Heart left ventricle (tissue), 16 donors: ENCODE results near the gene PTK6. TPM values are rescaled to one million over a fixed set of nuclear protein-coding genes. Genes with fewer than 3 reads are reported as not detected.
"Not testable (repeated sequence)": the region's sequence is repeated elsewhere in the genome, so short reads cannot be mapped to it uniquely, and the experiment has no call there.

Experiments used
- ATAC-seq, 4 donors: fragments of 200-7000 bp; cut with Tn5 transposase; one replicate each; pipeline ENCODE4 v1.9.1; 2020 to 2022; ENCODE audit warnings: moderate library complexity in 4 of 4, mild to moderate bottlenecking in 3 of 4, moderate number of reproducible peaks in 1 of 4
- DNase-seq, 5 donors: peaks; one replicate each; pipeline ENCODE4 v3.0.0-alpha.2; 2020
- H3K27ac ChIP-seq, 12 donors: fragments of 200-600 bp; sonication (generic) in 4 of 12; one replicate each; pipeline versions ENCODE4 v1.5.0 to v1.8.0; 2016 to 2022; ENCODE audit warnings: mild to moderate bottlenecking in 2 of 12
- H3K27me3 ChIP-seq, 9 donors: fragments of 200-600 bp; sonication (generic) in 2 of 9; one replicate each; pipeline versions ENCODE4 v1.5.1 to v1.8.0; 2016 to 2022; ENCODE audit warnings: mild to moderate bottlenecking in 3 of 9
- H3K36me3 ChIP-seq, 9 donors: fragments of 200-600 bp; sonication (generic) in 2 of 9; one replicate each; pipeline versions ENCODE4 v1.5.0 to v1.8.0; 2018 to 2022; ENCODE audit warnings: mild to moderate bottlenecking in 2 of 9
- H3K4me1 ChIP-seq, 12 donors: fragments of 200-600 bp; sonication (generic) in 4 of 12; one replicate each; pipeline versions ENCODE4 v1.5.0 to v1.8.0; 2016 to 2022; ENCODE audit warnings: mild to moderate bottlenecking in 3 of 12
- H3K4me3 ChIP-seq, 12 donors: fragments of 200-600 bp; sonication (generic) in 4 of 12; one replicate each; pipeline versions ENCODE4 v1.5.0 to v1.8.0; 2017 to 2022; ENCODE audit warnings: mild to moderate bottlenecking in 9 of 12, moderate library complexity in 4 of 12
- H3K9me3 ChIP-seq, 12 donors: fragments of 200-600 bp; sonication (generic) in 4 of 12; one replicate each; pipeline versions ENCODE4 v1.5.0 to v1.8.0; 2016 to 2022; ENCODE audit warnings: mild to moderate bottlenecking in 1 of 12
- POLR2A ChIP-seq, 2 donors: fragments of 450-650 bp; IDR thresholded peaks; one replicate each; pipeline ENCODE4 v1.6.1; 2017; ENCODE audit warnings: antibody characterized with exemption in 2 of 2, mild to moderate bottlenecking in 2 of 2, moderate library complexity in 2 of 2
- WGBS, 4 donors: extraction: QIAGEN DNeasy Blood & Tissue Kit in 2 of 4; methylation state at CpG; one replicate each; pipeline versions ENCODE4 v1.1.5 to v1.1.7; 2013 to 2018; 5-methylcytosine and 5-hydroxymethylcytosine counted together
- intact Hi-C, 10 donors: fragments of 100-400 bp; cut with DNase I; formaldehyde crosslinking; loops; one replicate each; pipeline versions ENCODE4 v1.11.1 to v1.14.2; 2022
- polyA plus RNA-seq, 2 donors: library from polyadenylated mRNA; stranded (reverse); fragments of 200-250 nt; gene quantifications; one replicate each; pipeline ENCODE4 v1.2.3, GENCODE V29; 2013
- total RNA-seq, 9 donors: library from RNA; depleted of rRNA in 2 of 9; stranded (reverse); fragments of >200 nt in 2 of 9; fragmentation: NEBNext Ultra II Directional in 3 of 9; extraction: Animal tissue kit (Norgen Biotek cat#: 25700) in 3 of 9; gene quantifications; one replicate each; pipeline versions ENCODE4 v1.1.0 to v1.2.4, GENCODE V29; 2016 to 2023
- TF ChIP-seq, protein P1 (sequence below), 12 donors: fragments of 200-600 bp; sonication (generic) in 4 of 12; IDR thresholded peaks; one replicate each; pipeline versions ENCODE4 v1.5.0 to v1.8.0; 2018 to 2022; ENCODE audit warnings: antibody characterized with exemption in 12 of 12, mild to moderate bottlenecking in 5 of 12
- donor health status: ischemic (EF 13 %, LVEDD 7.1; RV severe dilation, severe dysfunction).
- donor health status: healthy with polysubstance abuse.
- donor health status: DM: no; HTN: yes; CAD: no.
- donor health status: DM: no; HTN: no; CAD: no.
- donor health status: ischemic (EF 25% LVEDD 6.9; RV normal size, moderate dysfunction).
- donor health status: ischemic (EF 25% LVEDD 5.7; RV mildly dilated, moderate dysfunction).
- donor health status: healthy.
- donor health status: DM: yes; HTN: yes; CAD: no.
- donor health status: ischemic (EF 35%, LVEDD 5.7; RV mildly dilated, moderate dysfunction).
- donor health status: nonischemic (EF 11% LVEDD 7.7; RV severe dilation, severe dysfunction).
- donor health status: DM: yes; HTN: yes; CAD: no.
- donor health status: PGD.
- donor health status: ischemic (EF 29% LVEDD 5.4; RV normal size, mild dysfunction).
- donor health status: nonischemic (EF 23%, LVEDD 6.1; RV moderate dilation, normal function).

Gene PTK6
- total and polyA plus RNA-seq, 11 donors, result 0.04 to 0.29 (median 0.12) TPM; not detected in 7

DNA sequence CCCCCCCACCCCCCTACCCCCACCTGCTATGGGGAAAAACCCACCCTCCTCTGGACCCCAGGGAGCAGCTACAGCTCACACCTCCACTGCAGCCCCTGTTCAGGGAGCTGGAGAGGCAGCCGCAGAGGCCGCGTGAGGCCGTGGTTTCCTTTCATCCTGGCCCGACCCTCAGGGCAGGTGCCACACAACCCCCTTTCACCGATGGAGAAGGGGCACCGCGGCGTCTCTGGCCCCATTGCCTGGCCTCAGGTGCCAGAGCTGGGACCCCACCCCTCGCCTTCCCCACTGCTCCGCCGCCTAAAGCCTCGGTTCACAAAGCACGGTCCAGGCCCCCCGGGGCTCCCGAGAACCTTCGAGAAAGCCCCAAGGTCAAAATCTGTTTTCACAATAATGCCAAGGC is 52.9 kb downstream of the PTK6 start:
- 43 to 67% (median 52%) methylated on average over 16 to 17 of the region's 17 CpGs for WGBS, 4 donors
- DNase-seq (no peak), ATAC-seq (peak in 1 of 4 donors; percentile 1)
- H3K27me3 ChIP-seq, result peaks cover 11 to 47% (median 16%) of the 10 kb centered on the region in 9 donors
- H3K27ac ChIP-seq, result peak overlapping the region in 2 of 12 donors; percentile 12 to 66
- no peaks in the 10 kb centered on the region for H3K9me3 ChIP-seq
- TF ChIP-seq, protein P1, sequence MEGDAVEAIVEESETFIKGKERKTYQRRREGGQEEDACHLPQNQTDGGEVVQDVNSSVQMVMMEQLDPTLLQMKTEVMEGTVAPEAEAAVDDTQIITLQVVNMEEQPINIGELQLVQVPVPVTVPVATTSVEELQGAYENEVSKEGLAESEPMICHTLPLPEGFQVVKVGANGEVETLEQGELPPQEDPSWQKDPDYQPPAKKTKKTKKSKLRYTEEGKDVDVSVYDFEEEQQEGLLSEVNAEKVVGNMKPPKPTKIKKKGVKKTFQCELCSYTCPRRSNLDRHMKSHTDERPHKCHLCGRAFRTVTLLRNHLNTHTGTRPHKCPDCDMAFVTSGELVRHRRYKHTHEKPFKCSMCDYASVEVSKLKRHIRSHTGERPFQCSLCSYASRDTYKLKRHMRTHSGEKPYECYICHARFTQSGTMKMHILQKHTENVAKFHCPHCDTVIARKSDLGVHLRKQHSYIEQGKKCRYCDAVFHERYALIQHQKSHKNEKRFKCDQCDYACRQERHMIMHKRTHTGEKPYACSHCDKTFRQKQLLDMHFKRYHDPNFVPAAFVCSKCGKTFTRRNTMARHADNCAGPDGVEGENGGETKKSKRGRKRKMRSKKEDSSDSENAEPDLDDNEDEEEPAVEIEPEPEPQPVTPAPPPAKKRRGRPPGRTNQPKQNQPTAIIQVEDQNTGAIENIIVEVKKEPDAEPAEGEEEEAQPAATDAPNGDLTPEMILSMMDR (IDR thresholded peaks at IDR 0.05), result no peak
- no peak for TF ChIP-seq POLR2A (IDR thresholded peaks at IDR 0.05)
- H3K4me3 ChIP-seq, result no peak overlapping the region
- H3K36me3 ChIP-seq, result peaks cover 0 to 17% (median 9%) of the 10 kb centered on the region in 9 donors
- intact Hi-C loops, result no loop called here
- peaks cover 0 to 42% (median 6%) of the 10 kb centered on the region in 12 donors for H3K4me1 ChIP-seq

DNA sequence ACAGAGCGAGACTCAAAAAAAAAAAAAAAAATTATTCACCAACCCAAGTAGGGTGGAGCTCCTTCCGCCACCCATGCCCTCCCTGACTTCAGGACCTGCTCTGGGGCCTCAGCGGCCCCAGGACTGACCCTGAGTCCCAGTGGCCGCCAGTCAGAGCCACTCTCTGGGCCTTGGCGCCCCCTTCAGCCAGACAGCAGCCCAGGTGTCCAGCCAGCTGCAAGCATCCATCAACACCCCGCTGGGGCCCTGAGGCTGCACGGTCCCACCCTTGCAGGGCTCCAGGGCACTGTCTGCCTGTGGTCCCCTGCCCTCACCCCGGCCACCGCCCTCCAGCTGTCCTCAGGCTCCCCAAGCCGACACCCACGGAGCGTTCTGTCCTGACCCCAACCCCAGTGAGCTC is 53.3 kb downstream of the PTK6 start:
- H3K27ac ChIP-seq, result peak overlapping the region in 5 of 12 donors; percentile 2 to 66 (median 59)
- WGBS, 4 donors, result 57 to 69% (median 62%) methylated on average over 10 to 12 of the region's 12 CpGs
- intact Hi-C loops, result no loop called here

DNA sequence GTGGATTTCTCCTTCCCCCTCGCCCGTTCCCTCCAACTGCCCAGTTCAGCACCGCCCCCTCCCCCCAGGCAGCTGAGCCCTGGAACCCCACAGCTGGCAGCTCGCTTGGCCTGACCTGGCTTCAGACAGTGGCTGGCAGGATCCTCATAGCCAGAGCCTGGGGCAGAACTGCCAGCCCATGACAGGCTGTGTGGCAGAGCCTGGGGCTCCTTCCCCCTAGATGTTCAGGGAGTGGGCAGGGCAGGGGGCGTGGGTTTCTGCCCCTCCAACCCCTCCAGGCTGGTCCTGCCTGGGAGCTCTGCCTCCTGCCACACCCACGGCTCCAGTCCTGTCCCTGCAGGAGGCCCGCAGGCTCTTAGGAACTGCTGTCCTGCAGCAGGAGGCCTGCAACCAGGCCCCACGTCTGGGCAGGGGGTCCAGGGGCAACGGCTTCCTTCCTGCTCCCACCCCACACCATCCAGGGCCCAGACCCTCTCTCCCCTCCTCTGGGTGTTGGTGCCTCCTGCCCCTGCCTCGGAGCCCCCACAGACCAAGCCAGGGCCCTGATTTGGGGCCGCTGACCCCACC is 55.1 kb downstream of the PTK6 start:
- TF ChIP-seq, protein P1 (IDR thresholded peaks at IDR 0.05), result no peak
- intact Hi-C loops, result no loop called here
- WGBS, 4 donors, result 44 to 70% (median 52%) methylated on average over 5 to 11 of the region's 11 CpGs
- DNase-seq, result no peak
- peak in 2 of 4 donors; percentile 0 to 1 for ATAC-seq
- no peak overlapping the region for H3K4me3 ChIP-seq
- no peaks in the 10 kb centered on the region for H3K36me3 ChIP-seq
- H3K27ac ChIP-seq, result no peak overlapping the region
- H3K27me3 ChIP-seq, result peaks cover 0 to 47% (median 17%) of the 10 kb centered on the region in 9 donors
- H3K4me1 ChIP-seq, result peaks cover 0 to 33% (median 4%) of the 10 kb centered on the region in 12 donors
- no peaks in the 10 kb centered on the region for H3K9me3 ChIP-seq

More for the DNA sequence above, 53.3 kb downstream of the PTK6 start:
- Histone ChIP-seq H3K9me3 (no peaks in the 10 kb centered on the region), H3K4me3 (no peak overlapping the region), H3K4me1 (peaks cover 0 to 40% (median 6%) of the 10 kb centered on the region in 12 donors), H3K36me3 (peaks cover 0 to 13% (median 5%) of the 10 kb centered on the region in 9 donors), H3K27me3 (peaks cover 11 to 47% (median 17%) of the 10 kb centered on the region in 9 donors)
- peak in 3 of 4 donors; percentile 5 to 30 (median 19) for ATAC-seq
- TF ChIP-seq, protein P1 (IDR thresholded peaks at IDR 0.05), result peak in 2 of 12 donors; percentile 24 to 34
- no peak for TF ChIP-seq POLR2A (IDR thresholded peaks at IDR 0.05)
- no peak for DNase-seq

GRCh38 chr20:63481503-63481902 is 55.7 kb downstream of the PTK6 start:
- 72 to 73% (median 72%) methylated on average over 12 of the region's 12 CpGs for WGBS, 4 donors
- Histone ChIP-seq H3K27ac (no peak overlapping the region), H3K36me3 (no peaks in the 10 kb centered on the region), H3K4me1 (peaks cover 0 to 33% (median 4%) of the 10 kb centered on the region in 12 donors), H3K4me3 (no peak overlapping the region), H3K9me3 (no peaks in the 10 kb centered on the region), H3K27me3 (peaks cover 0 to 53% (median 22%) of the 10 kb centered on the region in 9 donors)
- no peak for TF ChIP-seq POLR2A (IDR thresholded peaks at IDR 0.05)
- TF ChIP-seq, protein P1 (IDR thresholded peaks at IDR 0.05), result no peak
- intact Hi-C loops, result no loop called here
- no peak for ATAC-seq
- no peak for DNase-seq

GRCh38 chr20:63479695-63480419 is 57.3 kb downstream of the PTK6 start:
- H3K36me3 ChIP-seq, H3K4me3 ChIP-seq, intact Hi-C loops, H3K27ac ChIP-seq, DNase-seq, ATAC-seq, H3K9me3 ChIP-seq: not testable (repeated sequence)
- WGBS, 4 donors, result 58 to 65% (median 63%) methylated on average over 20 to 32 of the region's 32 CpGs
- Histone ChIP-seq H3K27me3 (peaks cover 0 to 62% (median 31%) of the 10 kb centered on the region in 9 donors), H3K4me1 (peaks cover 0 to 28% (median 4%) of the 10 kb centered on the region in 12 donors)
